OCI-LY7 (cell line): ENCODE data around the gene ATXN1.

Experiments used
- EZH2phosphoT487 ChIP-seq: fragments of 200-600 bp; sonication (generic); IDR thresholded peaks from 2 replicates; pipeline ENCODE4 v1.6.1; 2018; ENCODE audit warnings: low read depth, borderline replicate concordance, mild to moderate bottlenecking, mixed run types, antibody characterized with exemption, low read length, moderate library complexity, mixed read lengths
- TF ChIP-seq, protein P1 (sequence below): fragments of 200-600 bp; sonication (generic); conservative IDR thresholded peaks from 2 replicates; pipeline ENCODE4 v1.5.1; 2014; ENCODE audit warnings: mild to moderate bottlenecking, antibody characterized with exemption, low read length, moderate library complexity, mixed read lengths

DNA sequence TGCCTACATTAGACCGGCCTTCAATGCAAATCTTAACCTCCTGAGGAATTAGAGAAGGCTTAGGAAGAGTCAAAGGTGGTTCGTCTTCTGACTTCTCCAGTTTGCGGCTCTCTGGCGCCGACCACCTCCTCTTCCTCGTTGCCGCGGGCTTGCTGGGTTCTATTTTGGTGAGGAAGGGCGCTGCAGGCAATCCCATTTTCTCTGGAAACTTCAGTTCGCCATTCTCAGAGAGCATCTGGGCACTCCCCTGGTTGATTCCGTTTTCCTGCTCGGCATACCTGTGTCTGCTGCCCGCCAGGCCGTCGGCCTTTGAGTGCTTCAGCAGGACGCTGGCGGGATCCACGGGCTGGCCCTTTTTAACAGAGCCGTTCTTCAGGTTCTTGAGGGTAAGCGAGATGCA lies 454.9 kb downstream of the ATXN1 start:
- TF ChIP-seq, protein P1, sequence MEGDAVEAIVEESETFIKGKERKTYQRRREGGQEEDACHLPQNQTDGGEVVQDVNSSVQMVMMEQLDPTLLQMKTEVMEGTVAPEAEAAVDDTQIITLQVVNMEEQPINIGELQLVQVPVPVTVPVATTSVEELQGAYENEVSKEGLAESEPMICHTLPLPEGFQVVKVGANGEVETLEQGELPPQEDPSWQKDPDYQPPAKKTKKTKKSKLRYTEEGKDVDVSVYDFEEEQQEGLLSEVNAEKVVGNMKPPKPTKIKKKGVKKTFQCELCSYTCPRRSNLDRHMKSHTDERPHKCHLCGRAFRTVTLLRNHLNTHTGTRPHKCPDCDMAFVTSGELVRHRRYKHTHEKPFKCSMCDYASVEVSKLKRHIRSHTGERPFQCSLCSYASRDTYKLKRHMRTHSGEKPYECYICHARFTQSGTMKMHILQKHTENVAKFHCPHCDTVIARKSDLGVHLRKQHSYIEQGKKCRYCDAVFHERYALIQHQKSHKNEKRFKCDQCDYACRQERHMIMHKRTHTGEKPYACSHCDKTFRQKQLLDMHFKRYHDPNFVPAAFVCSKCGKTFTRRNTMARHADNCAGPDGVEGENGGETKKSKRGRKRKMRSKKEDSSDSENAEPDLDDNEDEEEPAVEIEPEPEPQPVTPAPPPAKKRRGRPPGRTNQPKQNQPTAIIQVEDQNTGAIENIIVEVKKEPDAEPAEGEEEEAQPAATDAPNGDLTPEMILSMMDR = no peak
- TF ChIP-seq EZH2phosphoT487 = no peak
